Suprapubic skin (tissue), 4 donors: ENCODE data around the gene THOC5.

Source experiments
- CTCF ChIP-seq, 2 donors: fragments of 200-600 bp in 1 of 2; fragments of 450-650 bp in 1 of 2; sonication (generic) in 1 of 2; IDR thresholded peaks; one replicate each; pipeline ENCODE4 v1.5.1; 2016 to 2019; ENCODE audit warnings: antibody characterized with exemption in 2 of 2, mild to moderate bottlenecking in 1 of 2, moderate library complexity in 1 of 2
- EP300 ChIP-seq: sonication (generic); formaldehyde crosslinking; IDR thresholded peaks from one replicate; pipeline ENCODE4 v1.6.1; 2017; ENCODE audit warnings: antibody characterized with exemption
- POLR2A ChIP-seq, 2 donors: fragments of 450-650 bp; IDR thresholded peaks; one replicate each; pipeline ENCODE4 v1.6.1; 2017; ENCODE audit warnings: antibody characterized with exemption in 2 of 2, mild to moderate bottlenecking in 2 of 2, moderate library complexity in 2 of 2
- POLR2AphosphoS5 ChIP-seq, 3 donors: sonication (generic); formaldehyde crosslinking; IDR thresholded peaks; one replicate each; pipeline ENCODE4 v1.6.1; 2017; ENCODE audit warnings: antibody characterized with exemption in 3 of 3

GRCh38 chr22:29476116-29476515 lies 77.4 kb downstream of the THOC5 start:
- TF ChIP-seq CTCF (IDR thresholded peaks at IDR 0.05): no peak
- no peak for TF ChIP-seq POLR2A (IDR thresholded peaks at IDR 0.05)
- TF ChIP-seq EP300: no peak
- TF ChIP-seq POLR2AphosphoS5 (IDR thresholded peaks at IDR 0.05): no peak
